ENCODE results near the gene PDE4B.

GRCh38 chr1:66350001-66350547, 557.4 kb downstream of the PDE4B start:
- TF ChIP-seq POLR2AphosphoS5 (IDR thresholded peaks at IDR 0.05) (peak in 1 of 4 donors; percentile 36), POLR2A (IDR thresholded peaks at IDR 0.05) (no peak)
- TF ChIP-seq, protein P1, sequence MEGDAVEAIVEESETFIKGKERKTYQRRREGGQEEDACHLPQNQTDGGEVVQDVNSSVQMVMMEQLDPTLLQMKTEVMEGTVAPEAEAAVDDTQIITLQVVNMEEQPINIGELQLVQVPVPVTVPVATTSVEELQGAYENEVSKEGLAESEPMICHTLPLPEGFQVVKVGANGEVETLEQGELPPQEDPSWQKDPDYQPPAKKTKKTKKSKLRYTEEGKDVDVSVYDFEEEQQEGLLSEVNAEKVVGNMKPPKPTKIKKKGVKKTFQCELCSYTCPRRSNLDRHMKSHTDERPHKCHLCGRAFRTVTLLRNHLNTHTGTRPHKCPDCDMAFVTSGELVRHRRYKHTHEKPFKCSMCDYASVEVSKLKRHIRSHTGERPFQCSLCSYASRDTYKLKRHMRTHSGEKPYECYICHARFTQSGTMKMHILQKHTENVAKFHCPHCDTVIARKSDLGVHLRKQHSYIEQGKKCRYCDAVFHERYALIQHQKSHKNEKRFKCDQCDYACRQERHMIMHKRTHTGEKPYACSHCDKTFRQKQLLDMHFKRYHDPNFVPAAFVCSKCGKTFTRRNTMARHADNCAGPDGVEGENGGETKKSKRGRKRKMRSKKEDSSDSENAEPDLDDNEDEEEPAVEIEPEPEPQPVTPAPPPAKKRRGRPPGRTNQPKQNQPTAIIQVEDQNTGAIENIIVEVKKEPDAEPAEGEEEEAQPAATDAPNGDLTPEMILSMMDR (IDR thresholded peaks at IDR 0.05): no peak

Data from sigmoid colon (tissue), 4 donors.